ENCODE data around the gene UNG. TPM values are rescaled to one million over a fixed set of nuclear protein-coding genes. Genes with fewer than 3 reads are reported as not detected.
A peak's percentile ranks its signal among the peaks of the same experiment; 100 is the strongest.

The UNG gene
- total RNA-seq, 2 experiments from 2014 or later = 3.3 to 3.6 TPM

DNA sequence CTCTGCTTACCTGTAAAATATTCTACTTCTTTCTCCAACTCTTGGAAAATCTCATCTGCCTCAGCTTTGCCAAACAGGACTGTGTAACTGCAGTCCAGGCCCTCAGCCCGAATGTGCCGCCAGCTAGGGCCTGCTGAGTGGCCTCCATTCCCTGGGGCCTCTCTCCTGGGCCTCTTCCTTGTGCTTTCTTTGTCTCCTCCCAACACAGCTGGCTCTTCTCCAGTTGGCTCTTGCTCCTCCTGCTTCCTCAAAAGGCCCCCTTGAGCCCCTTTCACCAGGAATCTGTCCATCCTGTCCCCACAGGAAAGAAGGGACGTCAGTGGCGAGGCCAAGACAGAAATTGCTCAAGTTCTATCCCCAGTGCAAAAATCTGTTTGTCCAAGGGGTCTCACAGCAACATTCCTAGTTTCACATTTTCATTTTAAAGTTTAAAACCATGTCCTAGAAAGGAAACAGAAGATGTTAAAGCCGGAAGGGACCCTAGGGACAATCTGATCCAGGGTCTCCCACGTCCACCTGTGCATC, 4.8 kb upstream of the UNG start:
- no peaks in the 10 kb centered on the region for H3K9me3 ChIP-seq (ENCODE audit: control insufficient read depth in 1 of 2, insufficient read depth in 1 of 2, low read length in 2 of 2)
- peak overlapping the region; percentile 64 to 66 for H3K27ac ChIP-seq (ENCODE audit: low read depth in 1 of 2, low read length in 2 of 2)
- CTCF ChIA-PET = interaction anchor here (0.6 to 2.3 kb wide), 17 partner anchors 8 to 1417 kb away, joined by 3 to 31 read pairs (median 4); partner anchors contain the start of genes SART3, SELPLG, SSH1 and USP30
- peak overlapping the region; percentile 91 for H3K4me3 Mint-ChIP-seq
- H3K36me3 Mint-ChIP-seq (ENCODE audit: low read depth) = peaks cover 39% of the 10 kb centered on the region
- DNase-seq (no peak), ATAC-seq (ENCODE audit: poor library complexity) (no peak)
- peaks cover 36% of the 10 kb centered on the region for H3K4me1 Mint-ChIP-seq (ENCODE audit: low read depth)
- POLR2A ChIA-PET = interaction anchor here (0.6 to 1.6 kb wide), 8 partner anchors 10 to 428 kb away, joined by 3 to 10 read pairs (median 4); partner anchors contain the start of genes SSH1 and USP30
- H3K27me3 Mint-ChIP-seq = no peaks in the 10 kb centered on the region
- no peaks in the 10 kb centered on the region for H3K27me3 ChIP-seq (ENCODE audit: control insufficient read depth in 1 of 2, insufficient read depth in 2 of 2, low read length in 2 of 2)
- H3K36me3 ChIP-seq (ENCODE audit: insufficient read depth, low read length) = peaks cover 22% of the 10 kb centered on the region
- H3K4me1 ChIP-seq (ENCODE audit: insufficient read depth, low read length) = peaks cover 37% of the 10 kb centered on the region
- peak overlapping the region; percentile 87 for H3K27ac Mint-ChIP-seq
- no peaks in the 10 kb centered on the region for H3K9me3 Mint-ChIP-seq
- intact Hi-C loops (cut with DNase I, micrococcal nuclease) = loop anchor here (1.0 to 5.0 kb wide), 15 partner anchors 39 to 620 kb away; partner anchors contain the start of genes FAM222A (in 1 of the 2), FICD (in 1 of the 2), ISCU (in 1 of the 2) and MMAB (in 1 of the 2)
- H3K4me3 ChIP-seq (ENCODE audit: low read length) = peak overlapping the region; percentile 84
- TF ChIP-seq, protein P1, sequence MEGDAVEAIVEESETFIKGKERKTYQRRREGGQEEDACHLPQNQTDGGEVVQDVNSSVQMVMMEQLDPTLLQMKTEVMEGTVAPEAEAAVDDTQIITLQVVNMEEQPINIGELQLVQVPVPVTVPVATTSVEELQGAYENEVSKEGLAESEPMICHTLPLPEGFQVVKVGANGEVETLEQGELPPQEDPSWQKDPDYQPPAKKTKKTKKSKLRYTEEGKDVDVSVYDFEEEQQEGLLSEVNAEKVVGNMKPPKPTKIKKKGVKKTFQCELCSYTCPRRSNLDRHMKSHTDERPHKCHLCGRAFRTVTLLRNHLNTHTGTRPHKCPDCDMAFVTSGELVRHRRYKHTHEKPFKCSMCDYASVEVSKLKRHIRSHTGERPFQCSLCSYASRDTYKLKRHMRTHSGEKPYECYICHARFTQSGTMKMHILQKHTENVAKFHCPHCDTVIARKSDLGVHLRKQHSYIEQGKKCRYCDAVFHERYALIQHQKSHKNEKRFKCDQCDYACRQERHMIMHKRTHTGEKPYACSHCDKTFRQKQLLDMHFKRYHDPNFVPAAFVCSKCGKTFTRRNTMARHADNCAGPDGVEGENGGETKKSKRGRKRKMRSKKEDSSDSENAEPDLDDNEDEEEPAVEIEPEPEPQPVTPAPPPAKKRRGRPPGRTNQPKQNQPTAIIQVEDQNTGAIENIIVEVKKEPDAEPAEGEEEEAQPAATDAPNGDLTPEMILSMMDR (IDR thresholded peaks at IDR 0.05) = no peak

DNA sequence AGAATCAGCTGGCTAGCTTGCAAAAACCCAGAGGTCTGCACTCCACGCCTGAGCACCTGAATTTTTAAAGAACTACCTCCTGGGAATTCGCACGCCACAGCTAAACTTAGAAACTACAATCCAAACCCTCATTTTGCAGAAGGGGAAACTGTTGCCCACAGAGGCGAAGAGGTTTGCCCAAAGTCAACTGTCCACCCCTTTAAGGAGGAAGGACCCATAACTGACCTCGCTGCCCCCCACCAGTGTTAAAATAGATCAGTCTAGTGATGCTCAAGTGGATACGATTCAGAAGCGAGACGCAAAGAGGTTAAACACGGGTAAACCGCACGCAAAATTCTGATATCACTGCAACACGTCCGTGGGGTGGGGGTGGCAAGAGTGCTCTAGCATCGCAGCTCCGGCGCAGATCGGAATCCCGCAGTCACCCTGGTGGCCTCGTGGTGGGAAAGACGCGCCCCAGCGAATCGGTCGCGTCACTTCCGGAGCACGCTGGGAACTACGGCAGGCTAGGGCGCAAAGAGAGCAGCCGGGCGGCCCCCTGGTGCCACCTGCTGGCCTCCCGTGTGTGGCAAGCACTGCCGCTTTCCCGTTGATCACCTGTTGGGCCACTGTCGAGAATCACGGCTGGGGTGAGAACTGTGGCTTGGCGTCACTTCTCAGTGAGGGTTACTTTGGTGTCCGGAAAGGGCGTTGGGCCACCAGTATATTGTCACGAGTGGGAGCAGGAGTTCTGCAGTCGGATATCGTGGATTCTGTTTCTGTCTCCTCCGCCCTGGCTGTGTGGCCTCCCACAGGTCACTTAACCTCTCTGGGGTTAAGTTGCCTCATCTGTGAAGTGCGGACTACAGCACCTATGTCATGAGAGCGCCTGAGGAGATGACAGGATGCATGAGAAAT, 4.1 kb upstream of the UNG start, which contains the start of gene ALKBH2:
ALKBH2 (minus strand) TSS at position 451 of the 897 bp plus-strand sequence. CDS start 686 bp downstream, outside the sequence.
- H3K36me3 Mint-ChIP-seq (ENCODE audit: low read depth) = peaks cover 37% of the 10 kb centered on the region
- no peaks in the 10 kb centered on the region for H3K9me3 Mint-ChIP-seq
- Histone ChIP-seq H3K36me3 (ENCODE audit: insufficient read depth, low read length) (peaks cover 15% of the 10 kb centered on the region), H3K9me3 (ENCODE audit: control insufficient read depth in 1 of 2, insufficient read depth in 1 of 2, low read length in 2 of 2) (no peaks in the 10 kb centered on the region), H3K27me3 (ENCODE audit: control insufficient read depth in 1 of 2, insufficient read depth in 2 of 2, low read length in 2 of 2) (no peaks in the 10 kb centered on the region), H3K4me1 (ENCODE audit: insufficient read depth, low read length) (peaks cover 41% of the 10 kb centered on the region), H3K4me3 (ENCODE audit: low read length) (peak within 1 kb of the TSS; percentile 84), H3K27ac (ENCODE audit: low read depth in 1 of 2, low read length in 2 of 2) (peak within 1 kb of the TSS; percentile 64 to 66)
- DNase-seq (peak; percentile 91 to 98 (median 94)), ATAC-seq (ENCODE audit: poor library complexity) (peak; percentile 83)
- no peaks in the 10 kb centered on the region for H3K27me3 Mint-ChIP-seq
- ChIA-PET CTCF (interaction anchor here (0.6 to 2.3 kb wide), 17 partner anchors 9 to 1417 kb away, joined by 3 to 31 read pairs (median 4); partner anchors contain the start of genes SART3, SELPLG, SSH1 and USP30), POLR2A (interaction anchor here (0.6 to 1.6 kb wide), 7 partner anchors 9 to 429 kb away, joined by 3 to 10 read pairs (median 4); partner anchors contain the start of genes SSH1 and USP30)
- intact Hi-C loops (cut with DNase I, micrococcal nuclease) = loop anchor here (1.0 to 5.0 kb wide), 15 partner anchors 40 to 619 kb away; partner anchors contain the start of genes FAM222A (in 1 of the 2), FICD (in 1 of the 2), ISCU (in 1 of the 2) and MMAB (in 1 of the 2)
- H3K27ac Mint-ChIP-seq = peak within 1 kb of the TSS; percentile 87
- TF ChIP-seq, protein P1 (IDR thresholded peaks at IDR 0.05) = peak; percentile 96
- peaks cover 43% of the 10 kb centered on the region for H3K4me1 Mint-ChIP-seq (ENCODE audit: low read depth)
- H3K4me3 Mint-ChIP-seq = peak within 1 kb of the TSS; percentile 91

DNA sequence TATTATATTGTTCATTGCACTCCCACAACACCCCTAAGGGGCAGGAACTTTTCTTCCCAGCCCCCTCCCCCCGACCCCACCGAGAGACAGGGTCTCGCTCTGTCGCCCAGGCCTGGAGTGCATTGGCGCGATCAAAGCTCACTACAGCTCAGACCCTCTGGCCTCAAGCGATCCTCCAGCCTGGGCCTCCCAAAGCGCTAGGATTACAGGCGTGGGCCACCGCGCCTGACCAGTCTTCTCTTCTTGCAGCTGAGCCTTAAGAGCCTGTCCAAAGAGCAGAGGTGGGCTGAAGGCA, 310 bp upstream of the UNG start:
- POLR2A ChIA-PET = no interaction called here
- no peaks in the 10 kb centered on the region for H3K27me3 Mint-ChIP-seq
- peak overlapping the region; percentile 54 for H3K4me3 Mint-ChIP-seq
- intact Hi-C loops (cut with DNase I, micrococcal nuclease) = loop anchor here in 1 of 2 experiments (2.0 to 5.0 kb wide), 2 partner anchors 58 to 465 kb away; partner anchors contain the start of gene SELPLG
- Histone ChIP-seq H3K36me3 (ENCODE audit: insufficient read depth, low read length) (peaks cover 7% of the 10 kb centered on the region), H3K4me1 (ENCODE audit: insufficient read depth, low read length) (peaks cover 51% of the 10 kb centered on the region), H3K27ac (ENCODE audit: low read depth in 1 of 2, low read length in 2 of 2) (no peak overlapping the region), H3K9me3 (ENCODE audit: control insufficient read depth in 1 of 2, insufficient read depth in 1 of 2, low read length in 2 of 2) (no peaks in the 10 kb centered on the region), H3K4me3 (ENCODE audit: low read length) (no peak overlapping the region), H3K27me3 (ENCODE audit: control insufficient read depth in 1 of 2, insufficient read depth in 2 of 2, low read length in 2 of 2) (no peaks in the 10 kb centered on the region)
- H3K9me3 Mint-ChIP-seq = no peaks in the 10 kb centered on the region
- TF ChIP-seq, protein P1 (IDR thresholded peaks at IDR 0.05) = no peak
- ATAC-seq (ENCODE audit: poor library complexity) = no peak
- no peak for DNase-seq
- CTCF ChIA-PET = no interaction called here
- H3K36me3 Mint-ChIP-seq (ENCODE audit: low read depth) = peaks cover 32% of the 10 kb centered on the region
- H3K4me1 Mint-ChIP-seq (ENCODE audit: low read depth) = peaks cover 56% of the 10 kb centered on the region
- H3K27ac Mint-ChIP-seq = no peak overlapping the region
